HG02623 (cell line): ENCODE data around the gene TBX6.

Experiments used
- ATAC-seq: cut with Tn5 transposase; IDR thresholded peaks from one replicate; pipeline ENCODE4 v1.9.1; 2021; ENCODE audit warnings: moderate library complexity; ENCODE audit not compliant: unreplicated experiment

Gene TBX6

GRCh38 chr16:30087181-30087898 is 4.4 kb downstream of the TBX6 start:
- no peak for ATAC-seq

GRCh38 chr16:30086291-30087140 is 5.2 kb downstream of the TBX6 start:
- ATAC-seq: no peak

- ATAC-seq: no peak
Measured at GRCh38 chr16:30085820-30086219, 5.9 kb downstream of the TBX6 start.

GRCh38 chr16:30085247-30085646 is 6.5 kb downstream of the TBX6 start:
- ATAC-seq: no peak

GRCh38 chr16:30084816-30085159 is 6.9 kb downstream of the TBX6 start:
- ATAC-seq: no peak

GRCh38 chr16:30084096-30084815 is 7.5 kb downstream of the TBX6 start:
- no peak for ATAC-seq

GRCh38 chr16:30083216-30084055 is 8.3 kb downstream of the TBX6 start:
- ATAC-seq: no peak

GRCh38 chr16:30082545-30083090 is 9.1 kb downstream of the TBX6 start:
- no peak for ATAC-seq

- ATAC-seq: no peak
Measured at GRCh38 chr16:30079480-30079879, 12.2 kb downstream of the TBX6 start.

- ATAC-seq: no peak
Measured at GRCh38 chr16:30078744-30079143, 13.0 kb downstream of the TBX6 start.

GRCh38 chr16:30077656-30078055 is 14.1 kb downstream of the TBX6 start:
- no peak for ATAC-seq

- no peak for ATAC-seq
Measured at GRCh38 chr16:30076276-30076791, 15.4 kb downstream of the TBX6 start.

GRCh38 chr16:30075503-30076275 is 16.0 kb downstream of the TBX6 start, which contains the start of gene PPP4C:
Gene PPP4C (plus strand): TSS chr16:30075994. CDS start chr16:30076378, 384 bp downstream.
- ATAC-seq: peak; percentile 59

- no peak for ATAC-seq
Measured at GRCh38 chr16:30070490-30070889, 21.2 kb downstream of the TBX6 start.

GRCh38 chr16:30069611-30070462 is 21.9 kb downstream of the TBX6 start:
- no peak for ATAC-seq

GRCh38 chr16:30068750-30069610 is 22.7 kb downstream of the TBX6 start:
- no peak for ATAC-seq

- ATAC-seq: no peak
Measured at GRCh38 chr16:30068333-30068732, 23.4 kb downstream of the TBX6 start.

GRCh38 chr16:30067584-30067916 is 24.2 kb downstream of the TBX6 start:
- no peak for ATAC-seq
